Middle frontal gyrus (tissue), 1 donor: ENCODE results near the gene SORCS2.
"Not testable (repeated sequence)": the region's sequence is repeated elsewhere in the genome, so short reads cannot be mapped to it uniquely, and the experiment has no call there.

ENCODE experiments used
- DNase-seq: peaks from one replicate; pipeline ENCODE4 v3.0.0-alpha.2; 2015; ENCODE audit warnings: low spot score; ENCODE audit errors: extremely low spot score

SORCS2 gene

GRCh38 chr4:7159923-7160322 lies 32.4 kb upstream of the SORCS2 start:
- no peak for DNase-seq

- DNase-seq = no peak
Measured at GRCh38 chr4:7160439-7160838, 31.9 kb upstream of the SORCS2 start.

GRCh38 chr4:7160951-7161440 lies 31.3 kb upstream of the SORCS2 start:
- DNase-seq = no peak

GRCh38 chr4:7161721-7162214 lies 30.6 kb upstream of the SORCS2 start:
- peak; percentile 6 for DNase-seq

GRCh38 chr4:7165056-7165873 lies 27.1 kb upstream of the SORCS2 start:
- not testable (repeated sequence) for DNase-seq

GRCh38 chr4:7165874-7166201 lies 26.5 kb upstream of the SORCS2 start:
- DNase-seq = no peak

- no peak for DNase-seq
Measured at GRCh38 chr4:7166237-7166636, 26.1 kb upstream of the SORCS2 start.

- no peak for DNase-seq
Measured at GRCh38 chr4:7166981-7167700, 25.2 kb upstream of the SORCS2 start.

GRCh38 chr4:7167706-7168105 lies 24.6 kb upstream of the SORCS2 start:
- no peak for DNase-seq

- no peak for DNase-seq
Measured at GRCh38 chr4:7168106-7168505, 24.2 kb upstream of the SORCS2 start.

GRCh38 chr4:7169134-7169533 lies 23.2 kb upstream of the SORCS2 start:
- DNase-seq = no peak

- no peak for DNase-seq
Measured at GRCh38 chr4:7170012-7170411, 22.3 kb upstream of the SORCS2 start.

GRCh38 chr4:7171191-7171900 lies 21.0 kb upstream of the SORCS2 start:
- no peak for DNase-seq

GRCh38 chr4:7172508-7172907 lies 19.8 kb upstream of the SORCS2 start:
- no peak for DNase-seq

- DNase-seq = no peak
Measured at GRCh38 chr4:7172946-7173345, 19.4 kb upstream of the SORCS2 start.

- no peak for DNase-seq
Measured at GRCh38 chr4:7173841-7174449, 18.4 kb upstream of the SORCS2 start.

GRCh38 chr4:7179158-7179557 lies 13.2 kb upstream of the SORCS2 start:
- no peak for DNase-seq

GRCh38 chr4:7180938-7181337 lies 11.4 kb upstream of the SORCS2 start:
- no peak for DNase-seq

- no peak for DNase-seq
Measured at GRCh38 chr4:7182616-7183015, 9.7 kb upstream of the SORCS2 start.

GRCh38 chr4:7183161-7183560 lies 9.2 kb upstream of the SORCS2 start:
- DNase-seq = no peak

- DNase-seq = no peak
Measured at GRCh38 chr4:7183780-7184460, 8.4 kb upstream of the SORCS2 start.
